A549 (cell line): Measurements from ENCODE around the gene PLPPR4. TPM values are rescaled to one million over a fixed set of nuclear protein-coding genes. Genes with fewer than 3 reads are reported as not detected.

Experiments used
- ATAC-seq, 2 experiments: fragments of 200-7000 bp in 1 of 2; fragments of >200 bp in 1 of 2; cut with Nextera tagmentation in 1 of 2; cut with Tn5 transposase in 1 of 2; 3 replicates each; pipeline versions ENCODE4 v1.8.0 to v1.9.1; 2018 to 2020; ENCODE audit warnings: mild to moderate bottlenecking in 1 of 2, moderate library complexity in 1 of 2
- CTCF ChIA-PET: fragments of 300-600 bp; sonication (Branson Sonifier 250); formaldehyde crosslinking; extraction: SDS; loops from one replicate; lab custom pipeline; 2021; ENCODE audit warnings: antibody characterized with exemption, inconsistent platforms; lab: Yijun Ruan, JAX
- POLR2A ChIA-PET: fragments of 350-600 bp; formaldehyde crosslinking; extraction: SDS; loops from one replicate; lab custom pipeline; 2021; ENCODE audit warnings: antibody characterized with exemption, inconsistent platforms; lab: Yijun Ruan, JAX
- DNase-seq, 2 experiments: peaks; one replicate each; pipeline versions ENCODE4 v3.0.0 to v3.0.0-alpha.2; 2011 to 2016; ENCODE audit warnings: low read depth in 1 of 2, low spot score in 1 of 2
- FAIRE-seq: peaks from 2 replicates; lab custom pipeline; 2011; peaks lifted over from hg19 to GRCh38; lab: Jason Lieb, UNC
- H3K27ac ChIP-seq, 2 experiments: fragments of >200 bp; sonication (Bioruptor Twin); formaldehyde crosslinking; 3 replicates each; pipeline ENCODE4 v1.5.1; 2016 to 2017
- H3K4me1 ChIP-seq: fragments of >200 bp; sonication (Bioruptor Twin); formaldehyde crosslinking; 3 replicates; pipeline ENCODE4 v1.6.1; 2016
- H3K4me2 ChIP-seq: fragments of >200 bp; sonication (Bioruptor Twin); formaldehyde crosslinking; 3 replicates; pipeline ENCODE4 v1.6.1; 2016
- H3K4me3 ChIP-seq: fragments of >200 bp; sonication (Bioruptor Twin); formaldehyde crosslinking; 3 replicates; pipeline ENCODE4 v1.5.1; 2016
- H3K9me3 ChIP-seq: fragments of >200 bp; sonication (Bioruptor Twin); formaldehyde crosslinking; 3 replicates; pipeline ENCODE4 v1.6.1; 2016
- CBX2 ChIP-seq: fragments of 200-600 bp; sonication (generic); IDR thresholded peaks from 2 replicates; pipeline ENCODE4 v1.6.1; 2016; ENCODE audit warnings: low read depth, mild to moderate bottlenecking, borderline replicate concordance
- CEBPB ChIP-seq, 2 experiments: fragments of >200 bp in 1 of 2; sonication (Bioruptor Twin) in 1 of 2; formaldehyde crosslinking in 1 of 2; IDR thresholded peaks; 2 replicates each; pipeline ENCODE4 v1.6.1; 2012 to 2016
- EHF ChIP-seq: fragments of 250-450 bp; sonication (Bioruptor Pico); IDR thresholded peaks from 2 replicates; pipeline ENCODE4 v1.5.0; 2020; ENCODE audit warnings: mild to moderate bottlenecking
- EHMT2 ChIP-seq: fragments of 200-600 bp; sonication (generic); IDR thresholded peaks from 2 replicates; pipeline ENCODE4 v1.6.1; 2016; ENCODE audit warnings: antibody characterized with exemption, low read depth, mild to moderate bottlenecking, moderate library complexity
- EP300 ChIP-seq, 2 experiments: fragments of >200 bp; sonication (Bioruptor Twin); formaldehyde crosslinking; IDR thresholded peaks; 2 replicates in 1 of 2; 3 replicates in 1 of 2; pipeline ENCODE4 v1.6.1; 2016 to 2017
- JUN ChIP-seq, 2 experiments: fragments of >200 bp; sonication (Bioruptor Twin); formaldehyde crosslinking; IDR thresholded peaks; 2 replicates in 1 of 2; 3 replicates in 1 of 2; pipeline ENCODE4 v1.6.1; 2016 to 2017
- KDM1A ChIP-seq: fragments of 200-600 bp; sonication (generic); IDR thresholded peaks from 2 replicates; pipeline ENCODE4 v1.6.1; 2016; ENCODE audit warnings: low read depth, mild to moderate bottlenecking
- MAZ ChIP-seq: fragments of 150-350 bp; IDR thresholded peaks from 2 replicates; pipeline ENCODE4 v1.6.1; 2014; ENCODE audit warnings: antibody characterized with exemption, low read depth, low read length, borderline replicate concordance
- MYC ChIP-seq: IDR thresholded peaks from 2 replicates; pipeline ENCODE4 v1.6.1; 2012; ENCODE audit warnings: mild to moderate bottlenecking, inconsistent platforms, low read length, improper control_type of control experiment, borderline replicate concordance
- NPAS2 ChIP-seq: fragments of 250-450 bp; sonication (Bioruptor Pico); IDR thresholded peaks from 2 replicates; pipeline ENCODE4 v1.8.0; 2022; ENCODE audit warnings: mild to moderate bottlenecking, moderate library complexity, borderline replicate concordance
- PBX3 ChIP-seq: IDR thresholded peaks from 2 replicates; pipeline ENCODE4 v1.6.1; 2012
- PHF8 ChIP-seq: fragments of 200-600 bp; sonication (generic); IDR thresholded peaks from 2 replicates; pipeline ENCODE4 v1.6.1; 2016; ENCODE audit warnings: low read depth, mild to moderate bottlenecking, antibody characterized with exemption, moderate library complexity, borderline replicate concordance
- POLR2A ChIP-seq: IDR thresholded peaks from 2 replicates; pipeline ENCODE4 v1.6.1; 2012; ENCODE audit warnings: mild to moderate bottlenecking, low read length
- POLR2AphosphoS2 ChIP-seq: conservative IDR thresholded peaks from 2 replicates; pipeline ENCODE4 v1.6.1; 2012; ENCODE audit warnings: low read length, improper control_type of control experiment, inconsistent platforms
- RARB ChIP-seq: fragments of 250-450 bp; sonication (Bioruptor Pico); IDR thresholded peaks from 2 replicates; pipeline ENCODE4 v1.8.0; 2021; ENCODE audit warnings: mild to moderate bottlenecking, moderate library complexity
- RCOR1 ChIP-seq: fragments of 150-350 bp; IDR thresholded peaks from 2 replicates; pipeline ENCODE4 v1.6.1; 2014; ENCODE audit warnings: antibody characterized with exemption, low read length, low read depth
- REST ChIP-seq: fragments of 200-600 bp; sonication (generic); IDR thresholded peaks from 2 replicates; pipeline ENCODE4 v1.6.1; 2016; ENCODE audit warnings: antibody characterized with exemption, mild to moderate bottlenecking, moderate library complexity
- SMC3 ChIP-seq: fragments of >200 bp; sonication (Bioruptor Twin); formaldehyde crosslinking; IDR thresholded peaks from 3 replicates; pipeline ENCODE4 v1.6.1; 2018; ENCODE audit warnings: inconsistent platforms
- SREBF2 ChIP-seq: fragments of 450-650 bp; IDR thresholded peaks from 2 replicates; pipeline ENCODE4 v1.6.1; 2014; ENCODE audit warnings: mild to moderate bottlenecking, moderate library complexity
- ZFP36 ChIP-seq: fragments of 450-650 bp; IDR thresholded peaks from 2 replicates; pipeline ENCODE4 v1.6.1; 2014; ENCODE audit warnings: borderline replicate concordance; ENCODE audit not compliant: partially characterized antibody
- ZNF302 ChIP-seq: fragments of 250-450 bp; sonication (Bioruptor Pico); IDR thresholded peaks from 2 replicates; pipeline ENCODE4 v1.9.0; 2021; ENCODE audit warnings: inconsistent platforms, mild to moderate bottlenecking, moderate library complexity
- WGBS: methylation state at CpG from one replicate; pipeline ENCODE4 v1.1.6; 2017; ENCODE audit errors: missing lambda C conversion rate; 5-methylcytosine and 5-hydroxymethylcytosine counted together
- polyA plus RNA-seq, 4 experiments: library from polyadenylated mRNA; depleted of rRNA in 3 of 4; stranded (reverse); fragments of >200 nt; fragmentation: RNase III in 1 of 4; extraction: RNeasy Plus Mini Kit Qiagen cat#74134 plus additional on column Dnase treatment in 1 of 4; gene quantifications; 2 replicates in 3 of 4; 3 replicates in 1 of 4; pipeline ENCODE4 v1.2.3, GENCODE V29; 2011 to 2017
- TF ChIP-seq, protein P1 (sequence below): fragments of 250-450 bp; sonication (Bioruptor Pico); IDR thresholded peaks from 2 replicates; pipeline ENCODE4 v1.5.0; 2020; ENCODE audit warnings: low read depth, mild to moderate bottlenecking, moderate library complexity
- TF ChIP-seq, protein P2 (sequence below): fragments of >200 bp; sonication (Bioruptor Twin); formaldehyde crosslinking; IDR thresholded peaks from 3 replicates; pipeline ENCODE4 v1.6.1; 2016
- TF ChIP-seq, protein P3 (sequence below): fragments of 450-650 bp; IDR thresholded peaks from 2 replicates; pipeline ENCODE4 v1.6.1; 2014; ENCODE audit warnings: antibody characterized with exemption
- TF ChIP-seq, protein P4 (sequence below): IDR thresholded peaks from 2 replicates; pipeline ENCODE4 v1.6.1; 2012; ENCODE audit warnings: low read depth, borderline replicate concordance

PLPPR4 gene
- polyA plus RNA-seq, 2 of the 4 experiments (the other 2 are of a cell fraction), result not detected

DNA sequence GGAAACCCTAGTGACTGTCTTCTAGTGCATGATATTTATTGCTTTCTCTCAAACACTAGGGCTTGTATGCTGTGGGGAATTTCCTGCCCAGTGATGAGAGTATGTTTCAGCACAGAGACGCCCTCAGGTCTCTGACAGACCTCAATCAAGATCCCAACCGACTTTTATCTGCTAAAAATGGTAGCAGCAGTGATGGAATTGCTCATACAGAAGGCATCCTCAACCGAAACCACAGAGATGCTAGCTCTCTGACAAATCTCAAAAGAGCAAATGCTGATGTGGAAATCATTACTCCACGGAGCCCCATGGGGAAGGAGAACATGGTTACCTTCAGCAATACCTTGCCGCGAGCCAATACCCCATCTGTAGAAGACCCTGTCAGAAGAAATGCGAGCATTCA lies 41.3 kb downstream of the PLPPR4 start:
- Histone ChIP-seq H3K9me3 (no peaks in the 10 kb centered on the region), H3K4me3 (no peak overlapping the region), H3K27ac (no peak overlapping the region), H3K4me1 (no peaks in the 10 kb centered on the region), H3K4me2 (no peak overlapping the region)
- POLR2A ChIA-PET, result no interaction called here
- DNase-seq (no peak), FAIRE-seq (no peak), ATAC-seq (no peak)
- WGBS, result 37% methylated on average over 7 of the region's 7 CpGs
- CTCF ChIA-PET, result no interaction called here
- TF ChIP-seq, protein P1, sequence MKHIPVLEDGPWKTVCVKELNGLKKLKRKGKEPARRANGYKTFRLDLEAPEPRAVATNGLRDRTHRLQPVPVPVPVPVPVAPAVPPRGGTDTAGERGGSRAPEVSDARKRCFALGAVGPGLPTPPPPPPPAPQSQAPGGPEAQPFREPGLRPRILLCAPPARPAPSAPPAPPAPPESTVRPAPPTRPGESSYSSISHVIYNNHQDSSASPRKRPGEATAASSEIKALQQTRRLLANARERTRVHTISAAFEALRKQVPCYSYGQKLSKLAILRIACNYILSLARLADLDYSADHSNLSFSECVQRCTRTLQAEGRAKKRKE, result no peak
- no peak for TF ChIP-seq ZNF302
- no peak for TF ChIP-seq MAZ
- no peak for TF ChIP-seq KDM1A
- TF ChIP-seq, protein P2, sequence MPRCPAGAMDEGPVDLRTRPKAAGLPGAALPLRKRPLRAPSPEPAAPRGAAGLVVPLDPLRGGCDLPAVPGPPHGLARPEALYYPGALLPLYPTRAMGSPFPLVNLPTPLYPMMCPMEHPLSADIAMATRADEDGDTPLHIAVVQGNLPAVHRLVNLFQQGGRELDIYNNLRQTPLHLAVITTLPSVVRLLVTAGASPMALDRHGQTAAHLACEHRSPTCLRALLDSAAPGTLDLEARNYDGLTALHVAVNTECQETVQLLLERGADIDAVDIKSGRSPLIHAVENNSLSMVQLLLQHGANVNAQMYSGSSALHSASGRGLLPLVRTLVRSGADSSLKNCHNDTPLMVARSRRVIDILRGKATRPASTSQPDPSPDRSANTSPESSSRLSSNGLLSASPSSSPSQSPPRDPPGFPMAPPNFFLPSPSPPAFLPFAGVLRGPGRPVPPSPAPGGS, result no peak
- TF ChIP-seq RCOR1, result no peak
- TF ChIP-seq EHF, result no peak
- no peak for TF ChIP-seq EHMT2
- no peak for TF ChIP-seq REST
- no peak for TF ChIP-seq SMC3
- TF ChIP-seq EP300 (IDR thresholded peaks at IDR 0.05), result no peak
- TF ChIP-seq ZFP36, result no peak

- ChIA-PET CTCF (no interaction called here), POLR2A (no interaction called here)
- Histone ChIP-seq H3K9me3 (no peaks in the 10 kb centered on the region), H3K4me1 (no peaks in the 10 kb centered on the region), H3K27ac (no peak overlapping the region), H3K4me3 (no peak overlapping the region), H3K4me2 (no peak overlapping the region)
- FAIRE-seq (no peak), ATAC-seq (no peak), DNase-seq (no peak)
- 0% methylated on average over 3 of the region's 7 CpGs for WGBS
- no peak for TF ChIP-seq CBX2
- TF ChIP-seq, protein P2, result no peak
- TF ChIP-seq CEBPB (IDR thresholded peaks at IDR 0.05), result no peak
- no peak for TF ChIP-seq RCOR1
- TF ChIP-seq JUN (IDR thresholded peaks at IDR 0.05), result no peak
- TF ChIP-seq POLR2AphosphoS2, result no peak
- TF ChIP-seq POLR2A, result no peak
- no peak for TF ChIP-seq PHF8
- TF ChIP-seq PBX3, result no peak
- TF ChIP-seq, protein P3, sequence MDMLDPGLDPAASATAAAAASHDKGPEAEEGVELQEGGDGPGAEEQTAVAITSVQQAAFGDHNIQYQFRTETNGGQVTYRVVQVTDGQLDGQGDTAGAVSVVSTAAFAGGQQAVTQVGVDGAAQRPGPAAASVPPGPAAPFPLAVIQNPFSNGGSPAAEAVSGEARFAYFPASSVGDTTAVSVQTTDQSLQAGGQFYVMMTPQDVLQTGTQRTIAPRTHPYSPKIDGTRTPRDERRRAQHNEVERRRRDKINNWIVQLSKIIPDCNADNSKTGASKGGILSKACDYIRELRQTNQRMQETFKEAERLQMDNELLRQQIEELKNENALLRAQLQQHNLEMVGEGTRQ, result no peak
- TF ChIP-seq, protein P1, result no peak
- TF ChIP-seq RARB (CRISPR knock-in tag), result no peak
- TF ChIP-seq SREBF2, result no peak
- TF ChIP-seq MYC, result no peak
- no peak for TF ChIP-seq NPAS2 (CRISPR knock-in tag)
- TF ChIP-seq, protein P4, sequence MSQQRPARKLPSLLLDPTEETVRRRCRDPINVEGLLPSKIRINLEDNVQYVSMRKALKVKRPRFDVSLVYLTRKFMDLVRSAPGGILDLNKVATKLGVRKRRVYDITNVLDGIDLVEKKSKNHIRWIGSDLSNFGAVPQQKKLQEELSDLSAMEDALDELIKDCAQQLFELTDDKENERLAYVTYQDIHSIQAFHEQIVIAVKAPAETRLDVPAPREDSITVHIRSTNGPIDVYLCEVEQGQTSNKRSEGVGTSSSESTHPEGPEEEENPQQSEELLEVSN, result no peak
These were observed 41.8 kb downstream of the PLPPR4 start for GRCh38 chr1:99306056-99306455.
